K562 (cell line): ENCODE data around the gene LTBP1. TPM values are rescaled to one million over a fixed set of nuclear protein-coding genes. Genes with fewer than 3 reads are reported as not detected.

Source experiments
- ATAC-seq: fragments of 200-7000 bp; cut with Tn5 transposase; 3 replicates; pipeline ENCODE4 v1.9.1; 2020; ENCODE audit warnings: moderate library complexity
- BruUV-seq: library from RNA; stranded (reverse); fragments of 400-500 nt; replicated peaks from 2 replicates; lab custom pipeline; 2021; lab: Mats Ljungman, UMichigan
- CTCF ChIA-PET: fragments of 300-600 bp; formaldehyde crosslinking; extraction: SDS; loops from one replicate; lab custom pipeline; 2021; ENCODE audit warnings: low intra/inter-chr PET ratio; lab: Yijun Ruan, JAX
- POLR2A ChIA-PET: fragments of 300-600, 350-650 bp; sonication (Branson Sonifier 250); formaldehyde crosslinking; extraction: SDS; loops from one replicate; lab custom pipeline; 2021; ENCODE audit warnings: antibody characterized with exemption, inconsistent platforms; lab: Yijun Ruan, JAX
- DNase-seq, 4 experiments: peaks; one replicate each; pipeline versions ENCODE4 v3.0.0 to v3.0.0-alpha.2; 2011 to 2018; ENCODE audit warnings: low spot score in 3 of 4, mixed read lengths in 3 of 4; ENCODE audit errors: extremely low read depth in 1 of 4
- FAIRE-seq: peaks from 2 replicates; lab custom pipeline; 2011; peaks lifted over from hg19 to GRCh38; lab: Jason Lieb, UNC
- H2AFZ ChIP-seq: 2 replicates; pipeline ENCODE4 v1.6.0; 2011; ENCODE audit warnings: low read depth, low read length, control low read depth, inconsistent platforms
- H3K27ac ChIP-seq: fragments of 200-600 bp; 3 replicates; pipeline ENCODE4 v1.8.0; 2011; ENCODE audit warnings: low read depth, mild to moderate bottlenecking, control low read depth, inconsistent platforms, low read length, moderate library complexity, mixed read lengths; ENCODE audit errors: extremely low read depth
- H3K27me3 ChIP-seq, 2 experiments: fragments of 300-600 bp in 1 of 2; 2 replicates in 1 of 2; 3 replicates in 1 of 2; pipeline versions ENCODE4 v1.6.0 to v1.8.0; 2011; ENCODE audit warnings: inconsistent platforms in 2 of 2, low read length in 2 of 2, mild to moderate bottlenecking in 1 of 2, mixed read lengths in 1 of 2, moderate library complexity in 1 of 2; ENCODE audit not compliant: control insufficient read depth in 2 of 2, insufficient read depth in 2 of 2
- H3K36me3 ChIP-seq: fragments of 300-600 bp; 3 replicates; pipeline ENCODE4 v1.8.0; 2011; ENCODE audit warnings: mild to moderate bottlenecking, low read length, inconsistent platforms; ENCODE audit not compliant: control insufficient read depth, insufficient read depth
- H3K4me1 ChIP-seq, 2 experiments: fragments of 200-600 bp in 1 of 2; replicated peaks in 1 of 2; 2 replicates in 1 of 2; 3 replicates in 1 of 2; pipeline versions ENCODE4 v1.5.1 to v1.8.0; 2011; ENCODE audit warnings: inconsistent platforms in 2 of 2, low read length in 2 of 2, mild to moderate bottlenecking in 1 of 2, mixed read lengths in 1 of 2, moderate library complexity in 1 of 2; ENCODE audit not compliant: control insufficient read depth in 2 of 2, insufficient read depth in 2 of 2
- H3K4me2 ChIP-seq: 2 replicates; pipeline ENCODE4 v1.6.1; 2011; ENCODE audit warnings: low read length, control low read depth, inconsistent platforms, mixed read lengths; ENCODE audit not compliant: insufficient read depth
- H3K4me3 ChIP-seq: fragments of 200-600 bp; sonication (generic), shearing (Covaris generic); 2 replicates; pipeline ENCODE4 v1.5.1; 2016; ENCODE audit warnings: control low read depth, inconsistent platforms
- H3K79me2 ChIP-seq: fragments of 200-600 bp; 3 replicates; pipeline ENCODE4 v1.8.0; 2011; ENCODE audit warnings: low read length, inconsistent platforms; ENCODE audit not compliant: control insufficient read depth, insufficient read depth
- H3K9ac ChIP-seq, 2 experiments: 2 replicates each; pipeline versions ENCODE4 v1.6.0 to v1.6.1; 2011; ENCODE audit warnings: low read depth in 2 of 2, low read length in 2 of 2, control low read depth in 1 of 2, inconsistent platforms in 1 of 2, mild to moderate bottlenecking in 1 of 2, mixed read lengths in 1 of 2; ENCODE audit not compliant: insufficient read depth in 1 of 2
- H3K9me1 ChIP-seq: one replicate; pipeline ENCODE4 v1.6.0; 2011; ENCODE audit warnings: inconsistent platforms, mild to moderate bottlenecking, low read length, moderate library complexity; ENCODE audit not compliant: control insufficient read depth, insufficient read depth
- H3K9me3 ChIP-seq: replicated peaks from 2 replicates; pipeline ENCODE4 v1.5.1; 2011; ENCODE audit warnings: low read depth, low read length, inconsistent platforms; ENCODE audit not compliant: control insufficient read depth, insufficient read depth
- H4K20me1 ChIP-seq: replicated peaks from 2 replicates; pipeline ENCODE4 v1.6.1; 2011; ENCODE audit warnings: low read length, inconsistent platforms, mixed read lengths; ENCODE audit not compliant: control insufficient read depth, insufficient read depth
- CEBPG ChIP-seq, 3 experiments: fragments of 200-800 bp in 1 of 3; sonication (Bioruptor generic) in 1 of 3; sonication (generic) in 1 of 3; formaldehyde crosslinking in 1 of 3; IDR thresholded peaks in 2 of 3; conservative IDR thresholded peaks in 1 of 3; 2 replicates each; pipeline versions ENCODE4 v1.6.1 to v1.8.0; 2016 to 2022; ENCODE audit warnings: missing compliant biosample characterization in 2 of 3, missing genetic modification characterization in 2 of 3, mild to moderate bottlenecking in 1 of 3, missing genetic modification reagents in 1 of 3
- HES1 ChIP-seq: fragments of 450-650 bp; IDR thresholded peaks from 2 replicates; pipeline ENCODE4 v1.6.1; 2016; ENCODE audit warnings: low read depth, mild to moderate bottlenecking, moderate library complexity
- RAD21 ChIP-seq, 2 experiments: fragments of 250-450 bp in 1 of 2; fragments of 450-650 bp in 1 of 2; sonication (Bioruptor Pico) in 1 of 2; formaldehyde crosslinking in 1 of 2; IDR thresholded peaks in 1 of 2; conservative IDR thresholded peaks in 1 of 2; 2 replicates each; pipeline versions ENCODE4 v1.4.0 to v1.8.0; 2020 to 2022; ENCODE audit warnings: mild to moderate bottlenecking in 2 of 2, moderate library complexity in 1 of 2
- RBM34 ChIP-seq: fragments of 200-400 bp; formaldehyde crosslinking; IDR thresholded peaks from 2 replicates; pipeline ENCODE4 v1.6.1; 2018; ENCODE audit warnings: low read length, borderline replicate concordance; ENCODE audit not compliant: insufficient read depth
- SRSF9 ChIP-seq: fragments of 200-400 bp; formaldehyde crosslinking; IDR thresholded peaks from 2 replicates; pipeline ENCODE4 v1.6.1; 2017; ENCODE audit warnings: low read depth, low read length, borderline replicate concordance
- WGBS: fragments of 100-300 bp; shearing (Covaris generic); methylation state at CpG from one replicate; pipeline ENCODE4 v1.1.6; 2016; ENCODE audit warnings: low coverage, mixed read lengths; ENCODE audit not compliant: insufficient coverage; ENCODE audit errors: missing lambda C conversion rate; 5-methylcytosine and 5-hydroxymethylcytosine counted together
- in situ Hi-C: fragments of 300-500 bp; cut with MboI; formaldehyde crosslinking; loops from 4 replicates; pipeline ENCODE4 v1.15.0; 2018; ENCODE audit warnings: inconsistent platforms, mixed read lengths
- intact Hi-C: fragments of 100-400 bp; cut with micrococcal nuclease; formaldehyde crosslinking; loops from 2 replicates; pipeline ENCODE4 v1.14.2; 2022
- polyA plus RNA-seq, 8 experiments: library from polyadenylated mRNA; depleted of rRNA in 4 of 8; stranded (reverse) in 5 of 8; unstranded in 3 of 8; fragments of >200 nt; fragmentation: Nextera tagmentation in 2 of 8; fragmentation: Illumina TruSeq in 1 of 8; extraction: Ambion mirVana in 2 of 8; extraction: Trizol in 1 of 8; gene quantifications; 2 replicates each; pipeline versions ENCODE4 v1.2.1 to v1.2.3, GENCODE V29; 2011 to 2014; ENCODE audit warnings: inconsistent platforms in 1 of 8, missing spikeins in 1 of 8
- total RNA-seq, 7 experiments: library from RNA; depleted of rRNA in 6 of 7; stranded (reverse); fragments of >200 nt in 6 of 7; fragmentation: Illumina TruSeq in 2 of 7; extraction: Trizol in 2 of 7; gene quantifications; 2 replicates each; pipeline versions ENCODE4 v1.2.1 to v1.2.3, GENCODE V29; 2011 to 2021; ENCODE audit warnings: low replicate concordance in 1 of 7

Gene LTBP1
- total and polyA plus RNA-seq, 9 of the 15 experiments (the other 6 are each of a cell fraction or from before 2014, with no cell fraction given) = 3.6 to 16.4 (median 8.5) TPM

GRCh38 chr2:33267756-33268155, 321.0 kb downstream of the LTBP1 start:
- Histone ChIP-seq H3K27ac (no peak overlapping the region), H3K36me3 (no peaks in the 10 kb centered on the region; the same call in 2 of the 3 replicates), H3K9me1 (no peaks in the 10 kb centered on the region), H3K9ac (no peak overlapping the region), H4K20me1 (no peaks in the 10 kb centered on the region), H3K4me3 (no peak overlapping the region), H3K79me2 (no peaks in the 10 kb centered on the region), H3K4me2 (no peak overlapping the region), H3K4me1 (no peaks in the 10 kb centered on the region; a peak in 1 of 5 replicates), H3K27me3 (no peaks in the 10 kb centered on the region), H2AFZ (no peak overlapping the region), H3K9me3 (0 out of 2 replicates have a peak, but pooled peaks cover 3% of the 10 kb centered on the region)
- BruUV-seq = no TSS peak
- FAIRE-seq (no peak), DNase-seq (no peak), ATAC-seq (no peak)
- ChIA-PET POLR2A (no interaction called here), CTCF (no interaction called here)
- intact Hi-C loops (no loop called here), in situ Hi-C loops (no loop called here)
- TF ChIP-seq HES1 = no peak
- peak in 1 of 2 experiments; percentile 40; a peak in 2 of 4 replicates for TF ChIP-seq RAD21 (CRISPR knock-in tag; conservative IDR thresholded peaks at IDR 0.05 in 1 of 2, IDR thresholded peaks at IDR 0.05 in 1 of 2)

- DNase-seq (no peak), FAIRE-seq (no peak), ATAC-seq (no peak)
- H3K79me2 ChIP-seq = no peaks in the 10 kb centered on the region
- no TSS peak for BruUV-seq
- H3K4me1 ChIP-seq = no peaks in the 10 kb centered on the region; a peak in 1 of 5 replicates
- in situ Hi-C loops (no loop called here), intact Hi-C loops (no loop called here)
- no peaks in the 10 kb centered on the region for H4K20me1 ChIP-seq
- H3K27me3 ChIP-seq = no peaks in the 10 kb centered on the region
- CTCF ChIA-PET = no interaction called here
- no peak overlapping the region for H3K9ac ChIP-seq
- H3K9me1 ChIP-seq = no peaks in the 10 kb centered on the region
- no peak overlapping the region for H3K4me2 ChIP-seq
- no peak overlapping the region for H3K4me3 ChIP-seq
- 37% methylated on average over 4 of the region's 4 CpGs for WGBS
- TF ChIP-seq SRSF9 = no peak
- no peak for TF ChIP-seq RBM34
- no peak for TF ChIP-seq CEBPG (CRISPR knock-in tag; IDR thresholded peaks at IDR 0.05)
- TF ChIP-seq CEBPG (tag; conservative IDR thresholded peaks at IDR 0.05 in 1 of 2, IDR thresholded peaks at IDR 0.05 in 1 of 2) = peak; percentile 23 to 72; a peak in 2 of 4 replicates
- TF ChIP-seq, all 486 proteins: peak for 1
- POLR2A ChIA-PET = no interaction called here
- no peak overlapping the region for H2AFZ ChIP-seq
- H3K36me3 ChIP-seq = no peaks in the 10 kb centered on the region; the same call in 2 of the 3 replicates
- 0 out of 2 replicates have a peak, but pooled peaks cover 3% of the 10 kb centered on the region for H3K9me3 ChIP-seq
- H3K27ac ChIP-seq = no peak overlapping the region
Measured at GRCh38 chr2:33268246-33268831, 321.6 kb downstream of the LTBP1 start.
